HCT116 (cell line): ENCODE results near the gene ESF1.

ENCODE experiments used
- CEBPB ChIP-seq: IDR thresholded peaks from 2 replicates; pipeline ENCODE4 v1.6.1; 2012; ENCODE audit warnings: low read depth
- CTCF ChIP-seq, 3 experiments: fragments of 200-600 bp in 1 of 3; sonication (generic) in 1 of 3; IDR thresholded peaks in 2 of 3; conservative IDR thresholded peaks in 1 of 3; 2 replicates each; pipeline ENCODE4 v1.5.1; 2012 to 2017; ENCODE audit warnings: low read depth in 2 of 3, low read length in 2 of 3, antibody characterized with exemption in 1 of 3, borderline replicate concordance in 1 of 3, control low read depth in 1 of 3, mild to moderate bottlenecking in 1 of 3, mixed read lengths in 1 of 3, mixed run types in 1 of 3, moderate library complexity in 1 of 3; ENCODE audit not compliant: insufficient read depth in 1 of 3
- EZH2 ChIP-seq: fragments of 200-600 bp; sonication (generic); IDR thresholded peaks from 2 replicates; pipeline ENCODE4 v1.6.1; 2017; ENCODE audit warnings: antibody characterized with exemption, mixed run types
- POLR2A ChIP-seq: IDR thresholded peaks from 2 replicates; pipeline ENCODE4 v1.7.0; 2011; ENCODE audit warnings: borderline replicate concordance; ENCODE audit not compliant: insufficient read depth, insufficient read length; ENCODE audit errors: extremely low read depth
- ZFX ChIP-seq: fragments of 450-650 bp; IDR thresholded peaks from 2 replicates; pipeline ENCODE4 v1.6.1; 2017
- ZNF274 ChIP-seq: fragments of 200-500 bp; sonication (Bioruptor generic); IDR thresholded peaks from 2 replicates; pipeline ENCODE4 v1.6.1; 2014; ENCODE audit warnings: mild to moderate bottlenecking, low read depth, low read length, inconsistent platforms

GRCh38 chr20:13672690-13673089 is 112.0 kb downstream of the ESF1 start:
- no peak for TF ChIP-seq EZH2
- TF ChIP-seq CTCF (IDR thresholded peaks at IDR 0.05 in 2 of 3, conservative IDR thresholded peaks at IDR 0.05 in 1 of 3; ENCODE audit: borderline replicate concordance in 1 of 3, insufficient read depth in 1 of 3, low read depth in 2 of 3, low read length in 2 of 3): no peak
- TF ChIP-seq ZNF274: no peak
- no peak for TF ChIP-seq POLR2A
- no peak for TF ChIP-seq CEBPB
- no peak for TF ChIP-seq ZFX
